Activated CD8-positive, alpha-beta T cell treated with anti-CD3 and anti-CD28 coated beads, Interleukin-2, amount 10 ng/mL, durations not matched to agents 7 days and 5 days (primary cell): ENCODE results near the gene EPAS1. TPM values are rescaled to one million over a fixed set of nuclear protein-coding genes. Genes with fewer than 3 reads are reported as not detected.

Experiments used
- ATAC-seq: fragments of 150-1000 bp; cut with Tn5 transposase; one replicate; pipeline ENCODE4 v1.10.0; 2021; ENCODE audit warnings: moderate library complexity
- CTCF ChIA-PET: fragments of 350-600 bp; sonication (Branson Sonifier 250); formaldehyde crosslinking; loops from one replicate; lab custom pipeline; 2021; ENCODE audit warnings: antibody characterized with exemption; lab: Charles Lee
- POLR2A ChIA-PET: fragments of 350-600 bp; sonication (Branson Sonifier 250); formaldehyde crosslinking; loops from one replicate; lab custom pipeline; 2021; ENCODE audit warnings: antibody characterized with exemption; lab: Charles Lee
- DNase-seq: peaks from one replicate; pipeline ENCODE4 v3.0.0-alpha.2; 2020
- H3K27ac Mint-ChIP-seq: one replicate; pipeline ENCODE4 v1.8.0; 2021; ENCODE audit warnings: mild to moderate bottlenecking, mixed read lengths
- H3K27me3 Mint-ChIP-seq: one replicate; pipeline ENCODE4 v1.8.0; 2021; ENCODE audit warnings: low read depth, mixed read lengths
- H3K36me3 Mint-ChIP-seq: one replicate; pipeline ENCODE4 v1.8.0; 2021; ENCODE audit warnings: low read depth, mixed read lengths
- H3K4me1 Mint-ChIP-seq: one replicate; pipeline ENCODE4 v1.8.0; 2021; ENCODE audit warnings: low read depth, mixed read lengths
- H3K4me3 Mint-ChIP-seq: one replicate; pipeline ENCODE4 v1.8.0; 2021; ENCODE audit warnings: mild to moderate bottlenecking, mixed read lengths
- H3K9me3 Mint-ChIP-seq: one replicate; pipeline ENCODE4 v1.8.0; 2022; ENCODE audit warnings: mixed read lengths; ENCODE audit not compliant: insufficient read depth
- total RNA-seq, 2 experiments: library from RNA; stranded (reverse); gene quantifications; one replicate each; pipeline ENCODE4 v1.2.3, GENCODE V29; 2021

Gene EPAS1
- total RNA-seq, 2 experiments from 2014 or later: 12.6 to 16.2 TPM

- Mint-ChIP-seq H3K4me1 (peaks cover 57% of the 10 kb centered on the region), H3K27me3 (no peaks in the 10 kb centered on the region), H3K9me3 (no peaks in the 10 kb centered on the region), H3K36me3 (peaks cover 20% of the 10 kb centered on the region), H3K27ac (peak overlapping the region; percentile 28), H3K4me3 (no peak overlapping the region)
- DNase-seq: no peak
- ATAC-seq: no peak
- CTCF ChIA-PET: interaction anchor here (0.6 to 3.4 kb wide), 8 partner anchors 21 to 628 kb away, joined by 3 to 39 read pairs (median 3); no protein-coding TSS in a partner anchor
- POLR2A ChIA-PET: interaction anchor here (1.1 kb wide), 1 partner anchor 11 kb away, joined by 3 read pairs; no protein-coding TSS in a partner anchor
Measured at GRCh38 chr2:46361920-46362666, 64.9 kb downstream of the EPAS1 start.

GRCh38 chr2:46362667-46363012, 65.4 kb downstream of the EPAS1 start:
- peaks cover 53% of the 10 kb centered on the region for H3K4me1 Mint-ChIP-seq
- POLR2A ChIA-PET: interaction anchor here (0.7 to 1.3 kb wide), 3 partner anchors 9 to 12 kb away, joined by 3 read pairs; no protein-coding TSS in a partner anchor
- CTCF ChIA-PET: interaction anchor here (0.9 to 3.4 kb wide), 10 partner anchors 8 to 370 kb away, joined by 3 to 39 read pairs (median 4); no protein-coding TSS in a partner anchor

GRCh38 chr2:46363535-46364170, 66.4 kb downstream of the EPAS1 start:
- Mint-ChIP-seq H3K9me3 (no peaks in the 10 kb centered on the region), H3K4me1 (peaks cover 58% of the 10 kb centered on the region), H3K27ac (peak overlapping the region; percentile 7), H3K4me3 (no peak overlapping the region), H3K27me3 (no peaks in the 10 kb centered on the region), H3K36me3 (peaks cover 8% of the 10 kb centered on the region)
- POLR2A ChIA-PET: interaction anchor here (0.7 to 1.3 kb wide), 2 partner anchors 10 to 13 kb away, joined by 3 read pairs; no protein-coding TSS in a partner anchor
- ATAC-seq: peak; percentile 66
- CTCF ChIA-PET: interaction anchor here (0.8 to 3.4 kb wide), 18 partner anchors 9 to 371 kb away, joined by 3 to 39 read pairs (median 3); no protein-coding TSS in a partner anchor
- no peak for DNase-seq

More at GRCh38 chr2:46362667-46363012, 65.4 kb downstream of the EPAS1 start:
- Mint-ChIP-seq H3K27ac (peak overlapping the region; percentile 37), H3K36me3 (peaks cover 17% of the 10 kb centered on the region), H3K27me3 (no peaks in the 10 kb centered on the region), H3K9me3 (no peaks in the 10 kb centered on the region), H3K4me3 (no peak overlapping the region)
- no peak for DNase-seq
- ATAC-seq: no peak

GRCh38 chr2:46364797-46365457, 67.7 kb downstream of the EPAS1 start:
- H3K36me3 Mint-ChIP-seq: peaks cover 6% of the 10 kb centered on the region
- no peak overlapping the region for H3K4me3 Mint-ChIP-seq
- ATAC-seq (no peak), DNase-seq (peak; percentile 59)
- ChIA-PET CTCF (interaction anchor here (0.6 to 5.2 kb wide), 10 partner anchors 55 to 373 kb away, joined by 3 to 48 read pairs (median 4); no protein-coding TSS in a partner anchor), POLR2A (no interaction called here)
- no peaks in the 10 kb centered on the region for H3K9me3 Mint-ChIP-seq
- H3K27me3 Mint-ChIP-seq: peaks cover under 1% of the 10 kb centered on the region
- peaks cover 71% of the 10 kb centered on the region for H3K4me1 Mint-ChIP-seq
- no peak overlapping the region for H3K27ac Mint-ChIP-seq

- POLR2A ChIA-PET: no interaction called here
- Mint-ChIP-seq H3K27me3 (peaks cover 3% of the 10 kb centered on the region), H3K4me3 (no peak overlapping the region), H3K36me3 (peaks cover 7% of the 10 kb centered on the region), H3K4me1 (peaks cover 76% of the 10 kb centered on the region), H3K9me3 (no peaks in the 10 kb centered on the region), H3K27ac (no peak overlapping the region)
- DNase-seq: no peak
- no peak for ATAC-seq
- CTCF ChIA-PET: interaction anchor here (0.6 to 5.2 kb wide), 32 partner anchors 8 to 374 kb away, joined by 3 to 48 read pairs (median 4); no protein-coding TSS in a partner anchor
Measured at GRCh38 chr2:46365913-46366667, 68.9 kb downstream of the EPAS1 start.

- ChIA-PET POLR2A (no interaction called here), CTCF (interaction anchor here (0.9 to 5.2 kb wide), 23 partner anchors 9 to 364 kb away, joined by 3 to 48 read pairs (median 4); no protein-coding TSS in a partner anchor)
- no peaks in the 10 kb centered on the region for H3K9me3 Mint-ChIP-seq
- H3K27ac Mint-ChIP-seq: no peak overlapping the region
- peaks cover 70% of the 10 kb centered on the region for H3K4me1 Mint-ChIP-seq
- H3K36me3 Mint-ChIP-seq: peaks cover 7% of the 10 kb centered on the region
- DNase-seq (no peak), ATAC-seq (no peak)
- no peak overlapping the region for H3K4me3 Mint-ChIP-seq
- H3K27me3 Mint-ChIP-seq: peaks cover 3% of the 10 kb centered on the region
Measured at GRCh38 chr2:46366668-46367052, 69.5 kb downstream of the EPAS1 start.

- peaks cover 7% of the 10 kb centered on the region for H3K36me3 Mint-ChIP-seq
- no peaks in the 10 kb centered on the region for H3K9me3 Mint-ChIP-seq
- no peak for DNase-seq
- ChIA-PET CTCF (interaction anchor here (0.7 to 5.2 kb wide), 18 partner anchors 10 to 374 kb away, joined by 3 to 48 read pairs (median 6); no protein-coding TSS in a partner anchor), POLR2A (no interaction called here)
- H3K4me1 Mint-ChIP-seq: peaks cover 64% of the 10 kb centered on the region
- H3K27ac Mint-ChIP-seq: no peak overlapping the region
- peaks cover 3% of the 10 kb centered on the region for H3K27me3 Mint-ChIP-seq
- no peak overlapping the region for H3K4me3 Mint-ChIP-seq
- no peak for ATAC-seq
Measured at GRCh38 chr2:46367286-46367685, 70.1 kb downstream of the EPAS1 start.

GRCh38 chr2:46368401-46368800, 71.2 kb downstream of the EPAS1 start:
- no peak overlapping the region for H3K4me3 Mint-ChIP-seq
- CTCF ChIA-PET: interaction anchor here (1.2 to 5.2 kb wide), 4 partner anchors 35 to 375 kb away, joined by 3 to 48 read pairs (median 6); no protein-coding TSS in a partner anchor
- peaks cover 6% of the 10 kb centered on the region for H3K27me3 Mint-ChIP-seq
- no peak for ATAC-seq
- H3K36me3 Mint-ChIP-seq: peaks cover 11% of the 10 kb centered on the region
- no peak for DNase-seq
- H3K27ac Mint-ChIP-seq: peak overlapping the region; percentile 18
- H3K9me3 Mint-ChIP-seq: no peaks in the 10 kb centered on the region
- POLR2A ChIA-PET: no interaction called here
- H3K4me1 Mint-ChIP-seq: peaks cover 53% of the 10 kb centered on the region

GRCh38 chr2:46369783-46370182, 72.6 kb downstream of the EPAS1 start:
- DNase-seq (peak; percentile 56), ATAC-seq (peak; percentile 66)
- Mint-ChIP-seq H3K4me3 (peak overlapping the region; percentile 6), H3K36me3 (peaks cover 11% of the 10 kb centered on the region), H3K27ac (peak overlapping the region; percentile 66), H3K27me3 (peaks cover 6% of the 10 kb centered on the region), H3K9me3 (no peaks in the 10 kb centered on the region), H3K4me1 (peaks cover 41% of the 10 kb centered on the region)
- CTCF ChIA-PET: interaction anchor here (0.9 to 5.2 kb wide), 3 partner anchors 36 to 359 kb away, joined by 4 to 48 read pairs (median 5); no protein-coding TSS in a partner anchor
- POLR2A ChIA-PET: no interaction called here

- Mint-ChIP-seq H3K27me3 (peaks cover 6% of the 10 kb centered on the region), H3K9me3 (no peaks in the 10 kb centered on the region), H3K4me3 (no peak overlapping the region), H3K4me1 (peaks cover 28% of the 10 kb centered on the region), H3K36me3 (peaks cover 11% of the 10 kb centered on the region), H3K27ac (no peak overlapping the region)
- no peak for ATAC-seq
- no peak for DNase-seq
- POLR2A ChIA-PET: no interaction called here
- CTCF ChIA-PET: interaction anchor here (1.5 to 1.8 kb wide), 2 partner anchors 229 to 309 kb away, joined by 3 to 7 read pairs; no protein-coding TSS in a partner anchor
Measured at GRCh38 chr2:46371854-46372253, 74.6 kb downstream of the EPAS1 start.
